GM12891 (cell line): ENCODE measurements around the gene ZNF580.

Experiments
- PAX5 ChIP-seq: IDR thresholded peaks from 2 replicates; pipeline ENCODE4 v1.6.1; 2011; ENCODE audit warnings: low read length, moderate library complexity, mild to moderate bottlenecking; ENCODE audit not compliant: insufficient read depth, severe bottlenecking
- POLR2A ChIP-seq: IDR thresholded peaks from 2 replicates; pipeline ENCODE4 v1.6.1; 2011; ENCODE audit warnings: low read depth, low read length, control low read depth
- POLR2AphosphoS5 ChIP-seq: IDR thresholded peaks from 2 replicates; pipeline ENCODE4 v1.6.1; 2011; ENCODE audit warnings: low read depth, low read length, control low read depth
- SPI1 ChIP-seq: IDR thresholded peaks from 2 replicates; pipeline ENCODE4 v1.6.1; 2011; ENCODE audit warnings: low read depth, low read length, control low read depth
- TAF1 ChIP-seq: IDR thresholded peaks from 2 replicates; pipeline ENCODE4 v1.6.1; 2011; ENCODE audit warnings: low read depth, low read length, control low read depth

DNA sequence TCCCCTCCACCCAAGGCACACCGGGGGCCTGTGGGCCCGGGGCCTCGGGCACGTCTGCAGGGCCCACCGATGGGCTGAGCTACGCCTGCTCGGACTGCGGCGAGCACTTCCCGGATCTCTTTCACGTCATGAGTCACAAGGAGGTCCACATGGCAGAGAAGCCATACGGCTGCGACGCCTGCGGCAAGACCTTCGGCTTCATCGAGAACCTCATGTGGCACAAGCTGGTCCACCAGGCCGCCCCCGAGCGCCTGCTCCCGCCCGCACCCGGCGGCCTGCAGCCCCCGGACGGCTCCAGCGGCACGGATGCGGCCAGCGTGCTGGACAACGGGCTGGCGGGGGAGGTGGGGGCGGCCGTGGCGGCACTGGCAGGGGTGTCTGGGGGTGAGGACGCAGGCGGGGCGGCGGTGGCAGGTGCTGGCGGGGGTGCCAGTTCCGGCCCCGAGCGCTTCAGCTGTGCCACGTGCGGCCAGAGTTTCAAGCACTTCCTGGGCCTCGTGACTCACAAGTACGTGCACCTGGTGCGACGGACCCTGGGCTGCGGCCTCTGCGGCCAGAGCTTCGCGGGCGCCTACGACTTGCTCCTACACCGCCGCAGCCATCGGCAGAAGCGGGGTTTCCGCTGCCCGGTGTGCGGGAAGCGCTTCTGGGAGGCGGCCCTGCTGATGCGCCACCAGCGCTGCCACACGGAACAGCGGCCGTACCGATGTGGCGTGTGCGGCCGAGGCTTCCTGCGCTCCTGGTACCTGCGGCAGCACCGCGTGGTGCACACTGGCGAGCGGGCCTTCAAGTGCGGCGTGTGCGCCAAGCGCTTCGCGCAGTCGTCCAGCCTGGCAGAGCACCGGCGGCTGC lies 25.0 kb upstream of the ZNF580 start:
- TF ChIP-seq PAX5: no peak
- no peak for TF ChIP-seq POLR2A
- no peak for TF ChIP-seq TAF1
- no peak for TF ChIP-seq POLR2AphosphoS5
- no peak for TF ChIP-seq SPI1
